Measurements from ENCODE around the gene PLCB1.

PLCB1 gene

DNA sequence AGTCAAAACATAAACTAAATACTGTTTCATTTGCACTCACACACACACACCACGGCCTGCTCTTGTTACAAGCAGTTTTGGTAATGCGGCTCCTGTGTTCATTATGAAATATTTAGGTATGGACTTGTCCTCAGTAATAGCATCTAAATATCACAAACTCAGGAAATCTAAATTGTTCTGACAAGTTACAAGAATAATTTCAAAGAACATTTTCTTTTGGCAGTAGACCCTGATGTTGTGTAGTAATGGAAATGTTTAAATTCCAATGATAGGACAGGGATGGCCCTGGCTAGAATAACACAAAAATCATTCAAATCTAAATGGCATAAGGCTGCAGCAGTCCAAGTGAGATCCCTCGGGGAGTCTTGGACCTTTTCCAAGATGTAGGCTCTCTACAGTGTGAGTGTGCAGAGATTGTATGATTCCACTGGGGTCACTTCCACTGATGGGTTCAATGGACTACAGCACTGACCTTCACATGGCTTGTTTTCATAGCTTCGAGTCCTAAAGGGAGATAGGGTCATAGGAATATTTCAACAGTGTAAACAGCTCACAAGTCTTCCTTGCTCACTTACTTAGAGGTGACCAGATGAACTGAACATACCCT is 726.2 kb downstream of the PLCB1 start:
- TF ChIP-seq FOXP2 (optimal IDR thresholded peaks at IDR 0.05; ENCODE audit: borderline replicate concordance, extremely low read depth, extremely low read length, insufficient read depth) (no peak), POLR2AphosphoS5 (IDR thresholded peaks at IDR 0.05; ENCODE audit: low read depth, low read length) (no peak), SIN3A (IDR thresholded peaks at IDR 0.05; ENCODE audit: borderline replicate concordance, insufficient read depth, low read length) (no peak), TAF1 (IDR thresholded peaks at IDR 0.05; ENCODE audit: borderline replicate concordance, insufficient read depth, low read length) (no peak)
- TF ChIP-seq, protein P1, sequence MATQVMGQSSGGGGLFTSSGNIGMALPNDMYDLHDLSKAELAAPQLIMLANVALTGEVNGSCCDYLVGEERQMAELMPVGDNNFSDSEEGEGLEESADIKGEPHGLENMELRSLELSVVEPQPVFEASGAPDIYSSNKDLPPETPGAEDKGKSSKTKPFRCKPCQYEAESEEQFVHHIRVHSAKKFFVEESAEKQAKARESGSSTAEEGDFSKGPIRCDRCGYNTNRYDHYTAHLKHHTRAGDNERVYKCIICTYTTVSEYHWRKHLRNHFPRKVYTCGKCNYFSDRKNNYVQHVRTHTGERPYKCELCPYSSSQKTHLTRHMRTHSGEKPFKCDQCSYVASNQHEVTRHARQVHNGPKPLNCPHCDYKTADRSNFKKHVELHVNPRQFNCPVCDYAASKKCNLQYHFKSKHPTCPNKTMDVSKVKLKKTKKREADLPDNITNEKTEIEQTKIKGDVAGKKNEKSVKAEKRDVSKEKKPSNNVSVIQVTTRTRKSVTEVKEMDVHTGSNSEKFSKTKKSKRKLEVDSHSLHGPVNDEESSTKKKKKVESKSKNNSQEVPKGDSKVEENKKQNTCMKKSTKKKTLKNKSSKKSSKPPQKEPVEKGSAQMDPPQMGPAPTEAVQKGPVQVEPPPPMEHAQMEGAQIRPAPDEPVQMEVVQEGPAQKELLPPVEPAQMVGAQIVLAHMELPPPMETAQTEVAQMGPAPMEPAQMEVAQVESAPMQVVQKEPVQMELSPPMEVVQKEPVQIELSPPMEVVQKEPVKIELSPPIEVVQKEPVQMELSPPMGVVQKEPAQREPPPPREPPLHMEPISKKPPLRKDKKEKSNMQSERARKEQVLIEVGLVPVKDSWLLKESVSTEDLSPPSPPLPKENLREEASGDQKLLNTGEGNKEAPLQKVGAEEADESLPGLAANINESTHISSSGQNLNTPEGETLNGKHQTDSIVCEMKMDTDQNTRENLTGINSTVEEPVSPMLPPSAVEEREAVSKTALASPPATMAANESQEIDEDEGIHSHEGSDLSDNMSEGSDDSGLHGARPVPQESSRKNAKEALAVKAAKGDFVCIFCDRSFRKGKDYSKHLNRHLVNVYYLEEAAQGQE (IDR thresholded peaks at IDR 0.05; ENCODE audit: insufficient read depth in 1 of 2, low read depth in 2 of 2, low read length in 2 of 2) = no peak

DNA sequence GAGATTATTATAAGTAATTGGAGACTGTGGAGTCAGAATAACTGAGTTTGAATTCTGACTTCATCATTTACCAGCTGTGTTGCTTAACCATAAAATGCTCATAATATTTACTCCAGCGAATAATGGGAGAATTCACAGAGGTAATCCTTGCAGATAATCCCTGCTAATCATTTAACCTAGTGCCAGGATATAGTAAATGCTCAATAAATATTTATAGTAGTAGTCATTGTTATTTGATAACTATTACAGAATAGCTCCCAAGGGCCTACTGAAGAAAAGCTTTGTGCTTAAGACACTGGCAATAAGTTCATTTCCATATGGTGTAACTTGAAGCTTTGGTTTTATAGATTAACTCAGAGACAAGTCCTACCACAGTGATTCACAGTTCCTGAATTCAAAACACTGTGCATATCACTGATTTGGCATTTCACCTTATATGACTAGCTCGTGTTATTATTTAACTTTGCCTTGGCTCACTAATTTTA is 728.0 kb downstream of the PLCB1 start:
- TF ChIP-seq TAF1 (IDR thresholded peaks at IDR 0.05; ENCODE audit: borderline replicate concordance, insufficient read depth, low read length) = no peak
- TF ChIP-seq, protein P1 (IDR thresholded peaks at IDR 0.05; ENCODE audit: insufficient read depth in 1 of 2, low read depth in 2 of 2, low read length in 2 of 2) = no peak
- no peak for TF ChIP-seq FOXP2 (optimal IDR thresholded peaks at IDR 0.05; ENCODE audit: borderline replicate concordance, extremely low read depth, extremely low read length, insufficient read depth)
- TF ChIP-seq POLR2AphosphoS5 (IDR thresholded peaks at IDR 0.05; ENCODE audit: low read depth, low read length) = no peak
- no peak for TF ChIP-seq SIN3A (IDR thresholded peaks at IDR 0.05; ENCODE audit: borderline replicate concordance, insufficient read depth, low read length)

DNA sequence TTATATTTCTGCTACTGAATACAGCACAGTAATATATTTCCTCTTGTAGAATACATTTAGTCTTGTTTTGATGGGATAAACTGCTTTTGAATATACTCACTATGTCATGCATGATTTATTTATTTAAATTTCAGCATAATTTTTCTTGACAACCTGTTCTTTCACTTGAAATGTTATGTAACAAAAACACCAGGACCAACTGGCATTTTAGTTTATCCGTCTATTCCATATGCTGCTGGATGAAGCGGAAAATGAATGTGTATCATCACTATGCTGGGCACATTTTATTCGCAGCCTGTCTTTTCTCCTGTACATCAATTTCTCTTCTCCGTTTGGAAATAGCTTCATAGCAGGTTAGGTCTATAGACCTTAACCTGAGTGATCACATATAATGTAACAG is 730.0 kb downstream of the PLCB1 start:
- no peak for TF ChIP-seq SIN3A (IDR thresholded peaks at IDR 0.05; ENCODE audit: borderline replicate concordance, insufficient read depth, low read length)
- no peak for TF ChIP-seq POLR2AphosphoS5 (IDR thresholded peaks at IDR 0.05; ENCODE audit: low read depth, low read length)
- TF ChIP-seq, protein P1 (IDR thresholded peaks at IDR 0.05; ENCODE audit: insufficient read depth in 1 of 2, low read depth in 2 of 2, low read length in 2 of 2) = no peak
- no peak for TF ChIP-seq FOXP2 (optimal IDR thresholded peaks at IDR 0.05; ENCODE audit: borderline replicate concordance, extremely low read depth, extremely low read length, insufficient read depth)
- TF ChIP-seq TAF1 (IDR thresholded peaks at IDR 0.05; ENCODE audit: borderline replicate concordance, insufficient read depth, low read length) = no peak

DNA sequence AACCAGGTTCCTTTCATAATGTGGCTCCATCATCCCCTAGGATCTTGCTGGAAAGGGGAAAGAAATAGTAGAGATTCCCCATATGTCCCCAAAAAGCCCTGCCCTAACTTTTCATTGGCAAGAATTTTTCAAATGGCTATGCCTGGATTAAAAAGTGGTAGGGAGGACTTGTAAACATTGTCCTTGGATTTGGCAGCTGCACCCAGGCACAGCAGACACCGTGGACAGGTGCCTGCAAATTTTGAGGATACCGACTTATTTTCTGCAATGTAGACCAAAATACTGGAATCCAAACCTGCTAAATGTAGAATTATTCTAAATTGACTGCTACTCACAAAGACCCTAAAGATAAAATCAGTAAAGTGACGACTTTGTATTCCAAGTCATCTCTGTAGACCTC is 733.6 kb downstream of the PLCB1 start:
- TF ChIP-seq FOXP2 (optimal IDR thresholded peaks at IDR 0.05; ENCODE audit: borderline replicate concordance, extremely low read depth, extremely low read length, insufficient read depth) = no peak
- TF ChIP-seq TAF1 (IDR thresholded peaks at IDR 0.05; ENCODE audit: borderline replicate concordance, insufficient read depth, low read length) = no peak
- TF ChIP-seq POLR2AphosphoS5 (IDR thresholded peaks at IDR 0.05; ENCODE audit: low read depth, low read length) = no peak
- TF ChIP-seq, protein P1 (IDR thresholded peaks at IDR 0.05; ENCODE audit: insufficient read depth in 1 of 2, low read depth in 2 of 2, low read length in 2 of 2) = no peak
- no peak for TF ChIP-seq SIN3A (IDR thresholded peaks at IDR 0.05; ENCODE audit: borderline replicate concordance, insufficient read depth, low read length)
